Neural cell (in vitro differentiated cells): ENCODE data around the gene MRPL58.

ENCODE experiments used
- CTCF ChIP-seq: fragments of 450-650 bp; IDR thresholded peaks from 2 replicates; pipeline ENCODE4 v1.5.1; 2014; ENCODE audit warnings: antibody characterized with exemption, mild to moderate bottlenecking, moderate library complexity; ENCODE audit not compliant: poor library complexity, severe bottlenecking
- EP300 ChIP-seq: fragments of 450-650 bp; conservative IDR thresholded peaks from 2 replicates; pipeline ENCODE4 v1.6.1; 2014; ENCODE audit warnings: antibody characterized with exemption, mild to moderate bottlenecking, moderate library complexity; ENCODE audit not compliant: poor library complexity, severe bottlenecking
- EZH2 ChIP-seq: fragments of 200-600, 300-800 bp; shearing (Covaris generic), sonication (generic); IDR thresholded peaks from 2 replicates; pipeline ENCODE4 v1.6.1; 2014; ENCODE audit warnings: antibody characterized with exemption, low read length, borderline replicate concordance, mild to moderate bottlenecking; ENCODE audit not compliant: insufficient read depth, poor library complexity, severe bottlenecking
- MXI1 ChIP-seq: fragments of 450-650 bp; conservative IDR thresholded peaks from 2 replicates; pipeline ENCODE4 v1.6.1; 2014; ENCODE audit warnings: antibody characterized with exemption, mild to moderate bottlenecking; ENCODE audit not compliant: poor library complexity, severe bottlenecking
- POLR2AphosphoS5 ChIP-seq: IDR thresholded peaks from 2 replicates; pipeline ENCODE4 v1.6.1; 2012
- RAD21 ChIP-seq: fragments of 450-650 bp; conservative IDR thresholded peaks from 2 replicates; pipeline ENCODE4 v1.6.1; 2014; ENCODE audit warnings: antibody characterized with exemption, mild to moderate bottlenecking, moderate library complexity
- REST ChIP-seq: IDR thresholded peaks from 2 replicates; pipeline ENCODE4 v1.6.1; 2012; ENCODE audit warnings: borderline replicate concordance
- SMC3 ChIP-seq: fragments of 450-650 bp; conservative IDR thresholded peaks from 2 replicates; pipeline ENCODE4 v1.6.1; 2014; ENCODE audit warnings: antibody characterized with exemption, mild to moderate bottlenecking, moderate library complexity; ENCODE audit not compliant: poor library complexity
- TAF1 ChIP-seq: IDR thresholded peaks from 2 replicates; pipeline ENCODE4 v1.6.1; 2012; ENCODE audit warnings: low read depth

GRCh38 chr17:75010683-75011400 lies 1.6 kb upstream of the MRPL58 start:
- TF ChIP-seq TAF1 = no peak
- TF ChIP-seq CTCF = no peak
- no peak for TF ChIP-seq POLR2AphosphoS5
- no peak for TF ChIP-seq SMC3
- no peak for TF ChIP-seq EZH2
- TF ChIP-seq REST = no peak
- no peak for TF ChIP-seq EP300
- no peak for TF ChIP-seq MXI1
- no peak for TF ChIP-seq RAD21
